ENCODE results near the gene URM1.
A peak's percentile ranks its signal among the peaks of the same experiment; 100 is the strongest.

The URM1 gene

GRCh38 chr9:128361986-128362646 is 9.1 kb upstream of the URM1 start:
- FAIRE-seq: no peak
- peak; percentile 95 for DNase-seq (ENCODE audit: insufficient read length, low spot score)
- peak; percentile 52 for TF ChIP-seq POLR2A (IDR thresholded peaks at IDR 0.05; ENCODE audit: low read depth, low read length)

- TF ChIP-seq POLR2A (IDR thresholded peaks at IDR 0.05; ENCODE audit: low read depth, low read length): no peak
- FAIRE-seq (no peak), DNase-seq (ENCODE audit: insufficient read length, low spot score) (no peak)
Measured at GRCh38 chr9:128362774-128363173, 8.4 kb upstream of the URM1 start.

- FAIRE-seq: no peak
- no peak for DNase-seq (ENCODE audit: insufficient read length, low spot score)
- TF ChIP-seq POLR2A (IDR thresholded peaks at IDR 0.05; ENCODE audit: low read depth, low read length): no peak
Measured at GRCh38 chr9:128365525-128365924, 5.6 kb upstream of the URM1 start.

- FAIRE-seq (no peak), DNase-seq (ENCODE audit: insufficient read length, low spot score) (no peak)
- TF ChIP-seq POLR2A (IDR thresholded peaks at IDR 0.05; ENCODE audit: low read depth, low read length): no peak
Measured at GRCh38 chr9:128369024-128369706, 2.0 kb upstream of the URM1 start.

- FAIRE-seq: no peak
- DNase-seq (ENCODE audit: insufficient read length, low spot score): no peak
- no peak for TF ChIP-seq POLR2A (IDR thresholded peaks at IDR 0.05; ENCODE audit: low read depth, low read length)
Measured at GRCh38 chr9:128370367-128370751, 815 bp upstream of the URM1 start.

- no peak for DNase-seq (ENCODE audit: insufficient read length, low spot score)
- no peak for FAIRE-seq
- no peak for TF ChIP-seq POLR2A (IDR thresholded peaks at IDR 0.05; ENCODE audit: low read depth, low read length)
Measured at GRCh38 chr9:128371630-128372117, 500 bp downstream of the URM1 start.

- no peak for FAIRE-seq
- no peak for TF ChIP-seq POLR2A (IDR thresholded peaks at IDR 0.05; ENCODE audit: low read depth, low read length)
- DNase-seq (ENCODE audit: insufficient read length, low spot score): no peak
Measured at GRCh38 chr9:128372188-128372641, 1.0 kb downstream of the URM1 start.

- FAIRE-seq: no peak
- no peak for TF ChIP-seq POLR2A (IDR thresholded peaks at IDR 0.05; ENCODE audit: low read depth, low read length)
- DNase-seq (ENCODE audit: insufficient read length, low spot score): no peak
Measured at GRCh38 chr9:128372784-128373183, 1.6 kb downstream of the URM1 start.

- FAIRE-seq: no peak
- no peak for DNase-seq (ENCODE audit: insufficient read length, low spot score)
- no peak for TF ChIP-seq POLR2A (IDR thresholded peaks at IDR 0.05; ENCODE audit: low read depth, low read length)
Measured at GRCh38 chr9:128374221-128374675, 3.1 kb downstream of the URM1 start.

GRCh38 chr9:128375865-128376264 is 4.7 kb downstream of the URM1 start:
- DNase-seq (ENCODE audit: insufficient read length, low spot score): no peak
- TF ChIP-seq POLR2A (IDR thresholded peaks at IDR 0.05; ENCODE audit: low read depth, low read length): no peak

GRCh38 chr9:128382261-128382660 is 11.1 kb downstream of the URM1 start:
- DNase-seq (ENCODE audit: insufficient read length, low spot score) (no peak), FAIRE-seq (no peak)
- TF ChIP-seq POLR2A (IDR thresholded peaks at IDR 0.05; ENCODE audit: low read depth, low read length): no peak

More at GRCh38 chr9:128375865-128376264, 4.7 kb downstream of the URM1 start:
- no peak for FAIRE-seq

- FAIRE-seq (no peak), DNase-seq (ENCODE audit: insufficient read length, low spot score) (no peak)
- TF ChIP-seq POLR2A (IDR thresholded peaks at IDR 0.05; ENCODE audit: low read depth, low read length): no peak
Measured at GRCh38 chr9:128383007-128383753, 12.0 kb downstream of the URM1 start.

GRCh38 chr9:128383791-128384190 is 12.6 kb downstream of the URM1 start:
- no peak for TF ChIP-seq POLR2A (IDR thresholded peaks at IDR 0.05; ENCODE audit: low read depth, low read length)
- FAIRE-seq (no peak), DNase-seq (ENCODE audit: insufficient read length, low spot score) (no peak)

GRCh38 chr9:128384801-128385495 is 13.8 kb downstream of the URM1 start:
- FAIRE-seq (no peak), DNase-seq (ENCODE audit: insufficient read length, low spot score) (no peak)
- TF ChIP-seq POLR2A (IDR thresholded peaks at IDR 0.05; ENCODE audit: low read depth, low read length): no peak
